Naive thymus-derived CD4-positive, alpha-beta T cell (primary cell): ENCODE data around the gene CELSR2. TPM values are rescaled to one million over a fixed set of nuclear protein-coding genes. Genes with fewer than 3 reads are reported as not detected.

ENCODE experiments used
- ATAC-seq: fragments of 150-1000 bp; cut with Tn5 transposase; 2 replicates; pipeline ENCODE4 v1.10.0; 2021; ENCODE audit warnings: mild to moderate bottlenecking, moderate library complexity
- CTCF ChIA-PET: fragments of 350-600 bp; sonication (Branson Sonifier 250); formaldehyde crosslinking; loops from one replicate; lab custom pipeline; 2021; ENCODE audit warnings: antibody characterized with exemption; lab: Charles Lee
- POLR2A ChIA-PET: fragments of 350-600 bp; sonication (Branson Sonifier 250); formaldehyde crosslinking; loops from one replicate; lab custom pipeline; 2021; ENCODE audit warnings: antibody characterized with exemption, inconsistent platforms; lab: Charles Lee
- DNase-seq, 9 donors: peaks; one replicate each; pipeline versions ENCODE4 v3.0.0 to v3.0.0-alpha.2; 2020 to 2022; ENCODE audit warnings: mixed read lengths in 1 of 9
- H3K27ac ChIP-seq: one replicate; pipeline ENCODE4 v1.7.0; 2013; ENCODE audit warnings: mild to moderate bottlenecking, low read depth, low read length, moderate library complexity
- H3K27me3 ChIP-seq, 2 donors: one replicate each; pipeline ENCODE4 v1.7.0; 2013; ENCODE audit warnings: low read length in 2 of 2, mild to moderate bottlenecking in 2 of 2, moderate library complexity in 2 of 2; ENCODE audit not compliant: control insufficient read depth in 2 of 2, insufficient read depth in 2 of 2
- H3K36me3 ChIP-seq, 3 experiments: 1 replicate in 2 of 3; 2 replicates in 1 of 3; pipeline ENCODE4 v1.7.0; 2013; ENCODE audit warnings: low read length in 3 of 3, mild to moderate bottlenecking in 3 of 3, moderate library complexity in 1 of 3; ENCODE audit not compliant: insufficient read depth in 3 of 3, control insufficient read depth in 2 of 3
- H3K4me1 ChIP-seq, 2 donors: one replicate each; pipeline ENCODE4 v1.7.0; 2013; ENCODE audit warnings: low read length in 2 of 2, mild to moderate bottlenecking in 2 of 2, moderate library complexity in 1 of 2; ENCODE audit not compliant: control insufficient read depth in 2 of 2, insufficient read depth in 2 of 2
- H3K4me3 ChIP-seq: 2 replicates; pipeline ENCODE4 v1.7.0; 2013; ENCODE audit warnings: mild to moderate bottlenecking, low read length
- H3K9me3 ChIP-seq, 3 experiments: 1 replicate in 2 of 3; 2 replicates in 1 of 3; pipeline ENCODE4 v1.7.0; 2013; ENCODE audit warnings: low read length in 3 of 3; ENCODE audit not compliant: control insufficient read depth in 2 of 3
- H3K27ac Mint-ChIP-seq, 9 donors: one replicate each; pipeline ENCODE4 v1.8.0; 2020 to 2022; ENCODE audit warnings: mixed read lengths in 9 of 9, mild to moderate bottlenecking in 8 of 9, moderate library complexity in 5 of 9, inconsistent platforms in 2 of 9
- H3K27me3 Mint-ChIP-seq, 5 donors: one replicate each; pipeline ENCODE4 v1.8.0; 2021 to 2022; ENCODE audit warnings: mixed read lengths in 5 of 5, mild to moderate bottlenecking in 1 of 5
- H3K36me3 Mint-ChIP-seq, 5 donors: one replicate each; pipeline ENCODE4 v1.8.0; 2020 to 2022; ENCODE audit warnings: mixed read lengths in 5 of 5, mild to moderate bottlenecking in 3 of 5, inconsistent platforms in 1 of 5
- H3K4me1 Mint-ChIP-seq, 7 donors: one replicate each; pipeline ENCODE4 v1.8.0; 2020 to 2022; ENCODE audit warnings: mixed read lengths in 7 of 7, mild to moderate bottlenecking in 3 of 7, inconsistent platforms in 1 of 7
- H3K4me3 Mint-ChIP-seq, 10 donors: one replicate each; pipeline ENCODE4 v1.8.0; 2020 to 2022; ENCODE audit warnings: mild to moderate bottlenecking in 10 of 10, mixed read lengths in 10 of 10, moderate library complexity in 6 of 10, inconsistent platforms in 2 of 10
- H3K9me3 Mint-ChIP-seq, 11 donors: one replicate each; pipeline ENCODE4 v1.8.0; 2020 to 2022; ENCODE audit warnings: mixed read lengths in 11 of 11, mild to moderate bottlenecking in 4 of 11, inconsistent platforms in 1 of 11, moderate library complexity in 1 of 11
- intact Hi-C, 2 donors: fragments of 100-400 bp; cut with micrococcal nuclease; formaldehyde crosslinking; loops; one replicate each; pipeline ENCODE4 v1.15.1; 2023
- polyA plus RNA-seq, 2 donors: library from polyadenylated mRNA; unstranded; fragments of 300-500 nt; fragmentation: Illumina TruSeq; gene quantifications; one replicate each; pipeline ENCODE4 v1.2.3, GENCODE V29; 2021
- total RNA-seq, 6 experiments: library from RNA in 5 of 6; stranded (reverse) in 5 of 6; gene quantifications; 1 replicate in 5 of 6; 2 replicates in 1 of 6; pipeline ENCODE4 v1.2.3 and lab custom pipeline; 2021 to 2026

Gene CELSR2
- total and polyA plus RNA-seq, 7 experiments from 2014 or later: 0.17 to 6.4 (median 3.1) TPM

DNA sequence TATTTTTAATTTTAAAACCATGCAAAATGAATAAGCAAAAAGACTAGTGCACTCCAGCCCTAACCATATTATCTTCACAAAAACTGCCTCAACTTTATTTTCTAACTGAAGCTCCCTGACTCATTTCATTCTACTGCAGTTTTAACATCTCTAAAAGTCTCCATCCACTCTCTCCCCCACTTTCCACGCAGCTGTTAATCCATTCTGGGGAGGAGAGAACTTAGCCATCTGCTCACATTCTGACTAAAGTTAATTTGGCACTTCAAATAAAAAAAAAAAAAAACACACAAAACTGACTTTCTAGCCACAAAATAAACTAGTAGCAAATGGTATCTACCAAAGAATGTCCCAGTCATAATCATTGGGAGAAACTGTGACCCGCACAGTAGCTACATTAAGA lies 62.9 kb downstream of the CELSR2 start:
- peaks cover 0 to 1% (median 0%) of the 10 kb centered on the region in 7 donors for H3K4me1 Mint-ChIP-seq
- peaks cover 0 to 24% (median 5%) of the 10 kb centered on the region in 5 donors for H3K27me3 Mint-ChIP-seq
- DNase-seq (no peak), ATAC-seq (no peak)
- H3K4me3 Mint-ChIP-seq: no peak overlapping the region
- Histone ChIP-seq H3K4me1 (no peaks in the 10 kb centered on the region), H3K27ac (no peak overlapping the region), H3K9me3 (no peaks in the 10 kb centered on the region), H3K4me3 (no peak overlapping the region), H3K36me3 (no peaks in the 10 kb centered on the region), H3K27me3 (no peaks in the 10 kb centered on the region)
- no peaks in the 10 kb centered on the region for H3K36me3 Mint-ChIP-seq
- intact Hi-C loops: no loop called here
- POLR2A ChIA-PET: no interaction called here
- H3K9me3 Mint-ChIP-seq: no peaks in the 10 kb centered on the region
- CTCF ChIA-PET: no interaction called here
- no peak overlapping the region for H3K27ac Mint-ChIP-seq

DNA sequence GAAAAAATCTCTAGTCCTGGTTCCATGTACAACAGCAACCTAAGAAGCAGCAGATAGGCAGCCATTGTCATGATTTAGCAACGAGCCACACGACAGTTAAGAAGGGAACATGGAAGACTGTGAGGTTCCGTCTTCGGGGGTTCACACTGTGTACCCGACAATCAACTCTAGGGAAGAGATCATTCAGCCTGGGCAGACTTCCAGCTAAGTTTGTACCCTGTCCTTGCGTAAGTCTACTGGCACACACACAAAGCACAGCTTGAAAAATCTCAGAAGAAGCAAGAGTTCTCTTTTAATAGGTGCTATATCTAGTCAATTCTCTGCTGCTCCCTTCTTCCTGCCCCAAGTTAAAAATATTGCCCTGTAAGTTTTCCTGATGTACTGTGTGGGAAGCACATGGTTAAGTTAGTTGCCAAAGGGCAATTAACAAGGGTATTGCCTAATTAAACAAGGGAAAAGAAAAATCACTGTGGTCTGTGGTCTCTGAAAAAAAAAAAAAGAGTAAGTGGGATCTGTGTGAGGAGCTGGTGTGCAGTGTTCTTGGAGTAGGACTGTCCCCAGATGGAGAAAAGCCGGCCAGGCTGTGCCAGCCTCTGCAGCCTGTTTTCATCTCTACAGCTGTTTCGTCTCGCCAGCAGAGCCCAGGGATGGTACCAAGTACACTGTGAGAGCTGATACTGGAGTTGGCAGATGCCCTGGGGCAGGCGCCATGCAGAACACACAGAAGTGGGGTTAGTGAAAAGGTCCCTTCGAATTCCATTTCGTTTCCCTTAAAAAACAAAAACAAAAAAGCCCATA lies 63.8 kb downstream of the CELSR2 start:
- no peak overlapping the region for H3K27ac Mint-ChIP-seq
- H3K9me3 Mint-ChIP-seq: no peaks in the 10 kb centered on the region
- Histone ChIP-seq H3K27ac (no peak overlapping the region), H3K27me3 (no peaks in the 10 kb centered on the region), H3K9me3 (no peaks in the 10 kb centered on the region), H3K36me3 (no peaks in the 10 kb centered on the region), H3K4me1 (no peaks in the 10 kb centered on the region), H3K4me3 (no peak overlapping the region)
- POLR2A ChIA-PET: interaction anchor here (0.6 kb wide), 1 partner anchor 1613 kb away, joined by 3 read pairs; no protein-coding TSS in a partner anchor
- CTCF ChIA-PET: no interaction called here
- DNase-seq: no peak
- ATAC-seq: no peak
- H3K4me1 Mint-ChIP-seq: no peaks in the 10 kb centered on the region
- H3K27me3 Mint-ChIP-seq: peaks cover 0 to 24% (median 5%) of the 10 kb centered on the region in 5 donors
- intact Hi-C loops: no loop called here
- H3K4me3 Mint-ChIP-seq: no peak overlapping the region
- H3K36me3 Mint-ChIP-seq: no peaks in the 10 kb centered on the region

DNA sequence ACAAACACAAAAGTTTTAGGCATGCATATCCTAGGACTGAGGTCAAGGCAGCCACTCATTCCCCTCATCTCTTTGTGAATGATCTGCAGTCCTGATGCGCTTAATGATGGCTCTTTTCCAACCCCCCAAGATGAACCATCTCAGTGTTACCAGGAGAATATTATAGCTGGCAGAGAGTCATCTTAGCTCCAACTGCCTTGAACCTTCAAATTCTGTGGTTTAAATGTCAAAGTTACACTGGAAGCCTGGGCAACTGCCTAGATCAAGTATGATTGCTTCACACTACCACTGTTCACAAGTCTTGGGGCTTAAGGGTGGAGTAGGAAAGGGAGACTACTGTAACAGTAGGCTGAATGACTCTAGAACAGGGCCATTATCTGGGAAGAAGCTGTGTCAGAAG lies 65.5 kb downstream of the CELSR2 start:
- ChIA-PET CTCF (no interaction called here), POLR2A (no interaction called here)
- intact Hi-C loops: no loop called here
- Histone ChIP-seq H3K27me3 (no peaks in the 10 kb centered on the region), H3K4me3 (no peak overlapping the region), H3K9me3 (no peaks in the 10 kb centered on the region), H3K4me1 (no peaks in the 10 kb centered on the region), H3K36me3 (no peaks in the 10 kb centered on the region), H3K27ac (no peak overlapping the region)
- Mint-ChIP-seq H3K4me3 (no peak overlapping the region), H3K4me1 (no peaks in the 10 kb centered on the region), H3K27me3 (peaks cover 0 to 14% (median 2%) of the 10 kb centered on the region in 5 donors), H3K36me3 (no peaks in the 10 kb centered on the region), H3K27ac (no peak overlapping the region), H3K9me3 (no peaks in the 10 kb centered on the region)
- DNase-seq (no peak), ATAC-seq (no peak)

GRCh38 chr1:109315288-109315687 lies 65.9 kb downstream of the CELSR2 start:
- Mint-ChIP-seq H3K9me3 (no peaks in the 10 kb centered on the region), H3K4me1 (no peaks in the 10 kb centered on the region)
- no peaks in the 10 kb centered on the region for H3K27me3 ChIP-seq

DNA sequence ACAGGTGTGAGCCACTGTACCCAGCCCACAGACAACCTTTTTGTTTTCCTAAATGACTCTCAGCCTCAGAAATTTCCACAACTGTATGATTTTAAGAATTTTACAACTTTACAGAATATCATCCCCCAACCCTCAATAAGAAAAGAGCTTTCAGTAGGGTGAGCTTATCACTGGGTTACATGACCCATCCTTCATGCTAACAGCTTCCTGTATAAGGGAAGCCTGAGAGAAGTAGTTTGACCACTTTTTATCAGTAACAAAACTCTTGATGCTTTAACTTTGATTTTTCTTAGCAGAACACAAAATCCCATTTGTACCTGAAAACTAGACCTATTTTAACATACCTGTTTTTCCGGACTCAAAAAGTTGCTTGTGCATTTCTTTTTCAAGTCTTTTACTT lies 67.2 kb downstream of the CELSR2 start:
- no peak for ATAC-seq
- Mint-ChIP-seq H3K27ac (no peak overlapping the region), H3K36me3 (no peaks in the 10 kb centered on the region), H3K27me3 (peaks cover 0 to 18% (median 0%) of the 10 kb centered on the region in 5 donors), H3K9me3 (no peaks in the 10 kb centered on the region), H3K4me1 (no peaks in the 10 kb centered on the region), H3K4me3 (no peak overlapping the region)
- no peaks in the 10 kb centered on the region for H3K27me3 ChIP-seq
- no peak for DNase-seq
- intact Hi-C loops: no loop called here
- H3K4me3 ChIP-seq: no peak overlapping the region
- H3K36me3 ChIP-seq: no peaks in the 10 kb centered on the region
- ChIA-PET CTCF (no interaction called here), POLR2A (no interaction called here)
- no peak overlapping the region for H3K27ac ChIP-seq
- no peaks in the 10 kb centered on the region for H3K4me1 ChIP-seq
- H3K9me3 ChIP-seq: no peaks in the 10 kb centered on the region

More at GRCh38 chr1:109315288-109315687, 65.9 kb downstream of the CELSR2 start:
- peaks cover 0 to 15% (median under 1%) of the 10 kb centered on the region in 5 donors for H3K27me3 Mint-ChIP-seq
- H3K4me1 ChIP-seq: no peaks in the 10 kb centered on the region
- H3K27ac ChIP-seq: no peak overlapping the region
- ATAC-seq (no peak), DNase-seq (no peak)
- H3K9me3 ChIP-seq: no peaks in the 10 kb centered on the region
- ChIA-PET POLR2A (no interaction called here), CTCF (interaction anchor here (0.7 kb wide), 1 partner anchor 643 kb away, joined by 3 read pairs; no protein-coding TSS in a partner anchor)
- H3K36me3 ChIP-seq: no peaks in the 10 kb centered on the region
- H3K36me3 Mint-ChIP-seq: no peaks in the 10 kb centered on the region
- no peak overlapping the region for H3K4me3 ChIP-seq
- no peak overlapping the region for H3K4me3 Mint-ChIP-seq
- intact Hi-C loops: no loop called here
- H3K27ac Mint-ChIP-seq: no peak overlapping the region

- CTCF ChIA-PET: interaction anchor here (0.7 kb wide), 1 partner anchor 8 kb away, joined by 3 read pairs; no protein-coding TSS in a partner anchor
Measured at GRCh38 chr1:109319114-109319513, 69.8 kb downstream of the CELSR2 start.

GRCh38 chr1:109322974-109323373 lies 73.6 kb downstream of the CELSR2 start:
- Histone ChIP-seq H3K27ac (no peak overlapping the region), H3K4me1 (no peaks in the 10 kb centered on the region), H3K9me3 (no peaks in the 10 kb centered on the region), H3K4me3 (no peak overlapping the region), H3K27me3 (no peaks in the 10 kb centered on the region), H3K36me3 (no peaks in the 10 kb centered on the region)
- POLR2A ChIA-PET: no interaction called here
- ATAC-seq (no peak), DNase-seq (no peak)
- H3K4me3 Mint-ChIP-seq: no peak overlapping the region
- CTCF ChIA-PET: no interaction called here
- intact Hi-C loops: no loop called here
- no peaks in the 10 kb centered on the region for H3K36me3 Mint-ChIP-seq
- no peak overlapping the region for H3K27ac Mint-ChIP-seq
- H3K4me1 Mint-ChIP-seq: no peaks in the 10 kb centered on the region
- no peaks in the 10 kb centered on the region for H3K9me3 Mint-ChIP-seq
- peaks cover 0 to 6% (median 0%) of the 10 kb centered on the region in 5 donors for H3K27me3 Mint-ChIP-seq

More at GRCh38 chr1:109319114-109319513, 69.8 kb downstream of the CELSR2 start:
- no peaks in the 10 kb centered on the region for H3K36me3 Mint-ChIP-seq
- DNase-seq (no peak), ATAC-seq (no peak)
- Histone ChIP-seq H3K9me3 (no peaks in the 10 kb centered on the region), H3K27me3 (no peaks in the 10 kb centered on the region), H3K36me3 (no peaks in the 10 kb centered on the region), H3K4me1 (no peaks in the 10 kb centered on the region), H3K4me3 (no peak overlapping the region), H3K27ac (no peak overlapping the region)
- H3K4me3 Mint-ChIP-seq: no peak overlapping the region
- H3K4me1 Mint-ChIP-seq: no peaks in the 10 kb centered on the region
- no peak overlapping the region for H3K27ac Mint-ChIP-seq
- intact Hi-C loops: no loop called here
- POLR2A ChIA-PET: no interaction called here
- H3K27me3 Mint-ChIP-seq: peaks cover 0 to 11% (median 0%) of the 10 kb centered on the region in 5 donors
- H3K9me3 Mint-ChIP-seq: no peaks in the 10 kb centered on the region
